Measurements from ENCODE around the gene NR4A2.

NR4A2 gene

GRCh38 chr2:156356014-156356754 is 23.7 kb upstream of the NR4A2 start:
- no peaks in the 10 kb centered on the region for H3K27me3 ChIP-seq (ENCODE audit: insufficient read depth, low read length)
- H4K20me1 ChIP-seq (ENCODE audit: insufficient read depth, low read length): no peaks in the 10 kb centered on the region
- no peak overlapping the region for H3K4me2 ChIP-seq (ENCODE audit: low read length)
- H3K9me3 ChIP-seq (ENCODE audit: low read length): no peaks in the 10 kb centered on the region
- TF ChIP-seq, protein P1, sequence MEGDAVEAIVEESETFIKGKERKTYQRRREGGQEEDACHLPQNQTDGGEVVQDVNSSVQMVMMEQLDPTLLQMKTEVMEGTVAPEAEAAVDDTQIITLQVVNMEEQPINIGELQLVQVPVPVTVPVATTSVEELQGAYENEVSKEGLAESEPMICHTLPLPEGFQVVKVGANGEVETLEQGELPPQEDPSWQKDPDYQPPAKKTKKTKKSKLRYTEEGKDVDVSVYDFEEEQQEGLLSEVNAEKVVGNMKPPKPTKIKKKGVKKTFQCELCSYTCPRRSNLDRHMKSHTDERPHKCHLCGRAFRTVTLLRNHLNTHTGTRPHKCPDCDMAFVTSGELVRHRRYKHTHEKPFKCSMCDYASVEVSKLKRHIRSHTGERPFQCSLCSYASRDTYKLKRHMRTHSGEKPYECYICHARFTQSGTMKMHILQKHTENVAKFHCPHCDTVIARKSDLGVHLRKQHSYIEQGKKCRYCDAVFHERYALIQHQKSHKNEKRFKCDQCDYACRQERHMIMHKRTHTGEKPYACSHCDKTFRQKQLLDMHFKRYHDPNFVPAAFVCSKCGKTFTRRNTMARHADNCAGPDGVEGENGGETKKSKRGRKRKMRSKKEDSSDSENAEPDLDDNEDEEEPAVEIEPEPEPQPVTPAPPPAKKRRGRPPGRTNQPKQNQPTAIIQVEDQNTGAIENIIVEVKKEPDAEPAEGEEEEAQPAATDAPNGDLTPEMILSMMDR (IDR thresholded peaks at IDR 0.05; ENCODE audit: low read length): no peak
- TF ChIP-seq EZH2 (IDR thresholded peaks at IDR 0.05; ENCODE audit: borderline replicate concordance, low read length): no peak
- no peaks in the 10 kb centered on the region for H3K79me2 ChIP-seq (ENCODE audit: insufficient read depth, low read length)
- no peak overlapping the region for H3K27ac ChIP-seq (ENCODE audit: low read depth, low read length, poor library complexity, severe bottlenecking)
- H3K4me3 ChIP-seq (ENCODE audit: low read depth, low read length, poor library complexity, severe bottlenecking): no peak overlapping the region
- H3F3A ChIP-seq (ENCODE audit: insufficient read depth, low read length): no peaks in the 10 kb centered on the region
- no peak overlapping the region for H3K9ac ChIP-seq (ENCODE audit: low read length)
- no peak overlapping the region for H2AFZ ChIP-seq (ENCODE audit: low read length)
- H3K4me1 ChIP-seq (ENCODE audit: insufficient read depth, low read length, severe bottlenecking): no peaks in the 10 kb centered on the region
- H3K36me3 ChIP-seq (ENCODE audit: insufficient read depth, low read length): no peaks in the 10 kb centered on the region
- no peaks in the 10 kb centered on the region for H3K9me2 ChIP-seq (ENCODE audit: low read depth, low read length)

GRCh38 chr2:156352911-156353310 is 20.4 kb upstream of the NR4A2 start:
- H3K9me3 ChIP-seq (ENCODE audit: low read length): no peaks in the 10 kb centered on the region
- H3K9me2 ChIP-seq (ENCODE audit: low read depth, low read length): no peaks in the 10 kb centered on the region
- H3K27me3 ChIP-seq (ENCODE audit: insufficient read depth, low read length): no peaks in the 10 kb centered on the region
- no peak overlapping the region for H2AFZ ChIP-seq (ENCODE audit: low read length)
- H3K79me2 ChIP-seq (ENCODE audit: insufficient read depth, low read length): no peaks in the 10 kb centered on the region
- no peak overlapping the region for H3K9ac ChIP-seq (ENCODE audit: low read length)
- H3K4me2 ChIP-seq (ENCODE audit: low read length): no peak overlapping the region
- no peak overlapping the region for H3K27ac ChIP-seq (ENCODE audit: low read depth, low read length, poor library complexity, severe bottlenecking)
- H3K36me3 ChIP-seq (ENCODE audit: insufficient read depth, low read length): no peaks in the 10 kb centered on the region
- no peaks in the 10 kb centered on the region for H3F3A ChIP-seq (ENCODE audit: insufficient read depth, low read length)
- TF ChIP-seq, protein P1 (IDR thresholded peaks at IDR 0.05; ENCODE audit: low read length): no peak
- no peak for TF ChIP-seq EZH2 (IDR thresholded peaks at IDR 0.05; ENCODE audit: borderline replicate concordance, low read length)
- H4K20me1 ChIP-seq (ENCODE audit: insufficient read depth, low read length): no peaks in the 10 kb centered on the region
- no peak overlapping the region for H3K4me3 ChIP-seq (ENCODE audit: low read depth, low read length, poor library complexity, severe bottlenecking)
- no peaks in the 10 kb centered on the region for H3K4me1 ChIP-seq (ENCODE audit: insufficient read depth, low read length, severe bottlenecking)

GRCh38 chr2:156350374-156351142 is 18.0 kb upstream of the NR4A2 start:
- no peaks in the 10 kb centered on the region for H4K20me1 ChIP-seq (ENCODE audit: insufficient read depth, low read length)
- no peak overlapping the region for H3K9ac ChIP-seq (ENCODE audit: low read length)
- TF ChIP-seq, protein P1 (IDR thresholded peaks at IDR 0.05; ENCODE audit: low read length): no peak
- TF ChIP-seq EZH2 (IDR thresholded peaks at IDR 0.05; ENCODE audit: borderline replicate concordance, low read length): no peak
- H3F3A ChIP-seq (ENCODE audit: insufficient read depth, low read length): no peaks in the 10 kb centered on the region
- H3K9me3 ChIP-seq (ENCODE audit: low read length): no peaks in the 10 kb centered on the region
- no peak overlapping the region for H2AFZ ChIP-seq (ENCODE audit: low read length)
- H3K27ac ChIP-seq (ENCODE audit: low read depth, low read length, poor library complexity, severe bottlenecking): no peak overlapping the region
- H3K4me2 ChIP-seq (ENCODE audit: low read length): no peak overlapping the region
- H3K4me3 ChIP-seq (ENCODE audit: low read depth, low read length, poor library complexity, severe bottlenecking): no peak overlapping the region
- H3K79me2 ChIP-seq (ENCODE audit: insufficient read depth, low read length): no peaks in the 10 kb centered on the region
- no peaks in the 10 kb centered on the region for H3K9me2 ChIP-seq (ENCODE audit: low read depth, low read length)
- no peaks in the 10 kb centered on the region for H3K4me1 ChIP-seq (ENCODE audit: insufficient read depth, low read length, severe bottlenecking)
- H3K27me3 ChIP-seq (ENCODE audit: insufficient read depth, low read length): no peaks in the 10 kb centered on the region
- no peaks in the 10 kb centered on the region for H3K36me3 ChIP-seq (ENCODE audit: insufficient read depth, low read length)
